Osteoblast (primary cell): ENCODE data around the gene STARD3. TPM values are rescaled to one million over a fixed set of nuclear protein-coding genes. Genes with fewer than 3 reads are reported as not detected.

Experiments
- DNase-seq: peaks from one replicate; pipeline ENCODE4 v3.0.0; 2011; ENCODE audit warnings: low spot score, mixed read lengths; ENCODE audit not compliant: insufficient read length; ENCODE audit errors: missing footprints
- H2AFZ ChIP-seq: 2 replicates; pipeline ENCODE4 v1.6.0; 2011; ENCODE audit warnings: mild to moderate bottlenecking, low read length
- H3K27ac ChIP-seq: 2 replicates; pipeline ENCODE4 v1.5.1; 2011; ENCODE audit warnings: mild to moderate bottlenecking, low read depth, low read length, moderate library complexity
- H3K27me3 ChIP-seq: 2 replicates; pipeline ENCODE4 v1.6.0; 2012; ENCODE audit warnings: mild to moderate bottlenecking, control low read depth, inconsistent platforms, low read length, moderate library complexity; ENCODE audit not compliant: insufficient read depth
- H3K36me3 ChIP-seq: 2 replicates; pipeline ENCODE4 v1.5.1; 2011; ENCODE audit warnings: mild to moderate bottlenecking, low read length, control low read depth, moderate library complexity; ENCODE audit not compliant: insufficient read depth
- H3K4me1 ChIP-seq: 2 replicates; pipeline ENCODE4 v1.5.1; 2011; ENCODE audit warnings: mild to moderate bottlenecking, low read length, control low read depth, moderate library complexity; ENCODE audit not compliant: insufficient read depth
- H3K4me2 ChIP-seq: 2 replicates; pipeline ENCODE4 v1.6.0; 2011; ENCODE audit warnings: mild to moderate bottlenecking, low read length; ENCODE audit not compliant: insufficient read depth
- H3K4me3 ChIP-seq: fragments of 200-600 bp; sonication (generic); 3 replicates; pipeline ENCODE4 v1.5.1; 2012; ENCODE audit warnings: mild to moderate bottlenecking, low read length, inconsistent platforms; ENCODE audit not compliant: insufficient read depth
- H3K79me2 ChIP-seq: 2 replicates; pipeline ENCODE4 v1.6.0; 2012; ENCODE audit warnings: mild to moderate bottlenecking, low read length, control low read depth, inconsistent platforms; ENCODE audit not compliant: insufficient read depth
- H3K9me3 ChIP-seq: 2 replicates; pipeline ENCODE4 v1.5.1; 2011; ENCODE audit warnings: low read depth, low read length, control low read depth
- H4K20me1 ChIP-seq: 2 replicates; pipeline ENCODE4 v1.6.0; 2012; ENCODE audit warnings: mild to moderate bottlenecking, low read length, control low read depth; ENCODE audit not compliant: insufficient read depth
- total RNA-seq: library from RNA; depleted of rRNA; stranded (reverse); fragments of >200 nt; gene quantifications from 2 replicates; pipeline ENCODE4 v1.2.3, GENCODE V29; 2012
- TF ChIP-seq, protein P1 (sequence below): IDR thresholded peaks from 2 replicates; pipeline ENCODE4 v1.5.1; 2011; ENCODE audit warnings: mild to moderate bottlenecking, low read depth, low read length, moderate library complexity; ENCODE audit errors: extremely low read depth

The STARD3 gene
- total RNA-seq, 1 donor, result 35.8 TPM

DNA sequence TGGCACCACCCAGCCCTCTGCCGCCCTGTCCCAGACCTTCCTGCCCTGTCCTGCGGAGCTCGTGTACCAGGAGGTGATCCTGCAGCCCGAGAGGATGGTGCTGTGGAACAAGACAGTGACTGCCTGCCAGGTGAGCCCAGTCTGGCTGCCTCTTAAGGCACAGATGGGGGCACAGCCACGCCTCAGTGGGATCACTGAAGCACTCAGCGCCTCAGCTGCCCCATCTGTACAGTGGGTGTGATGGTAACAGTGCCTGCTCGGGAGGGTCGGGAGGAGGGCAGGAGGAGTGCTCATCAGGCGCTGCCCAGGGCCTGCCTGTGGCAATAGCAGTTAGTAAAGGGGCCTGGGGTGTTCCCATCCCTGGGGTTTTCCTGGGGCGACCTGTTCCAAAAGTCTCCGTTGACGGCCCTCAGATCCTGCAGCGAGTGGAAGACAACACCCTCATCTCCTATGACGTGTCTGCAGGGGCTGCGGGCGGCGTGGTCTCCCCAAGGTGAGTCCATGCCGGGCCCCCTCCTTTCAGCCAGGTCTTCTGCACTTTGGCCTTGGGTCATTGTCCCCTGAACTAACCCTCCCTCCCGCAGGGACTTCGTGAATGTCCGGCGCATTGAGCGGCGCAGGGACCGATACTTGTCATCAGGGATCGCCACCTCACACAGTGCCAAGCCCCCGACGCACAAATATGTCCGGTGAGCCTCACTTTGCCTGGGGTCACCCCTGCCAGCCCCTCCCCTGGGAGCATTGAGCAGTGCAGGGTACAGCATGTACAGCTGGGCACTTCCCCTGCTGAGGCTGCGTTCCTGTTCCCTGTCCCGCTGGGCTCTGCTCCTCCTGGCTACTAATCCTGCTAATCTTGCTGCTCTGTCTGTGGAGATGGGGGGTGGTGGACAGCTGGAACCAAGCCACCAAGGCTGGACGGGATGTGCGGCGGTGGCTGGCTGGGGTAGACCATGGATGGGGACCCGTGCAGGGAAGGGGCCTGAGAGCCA is 23.7 kb downstream of the STARD3 start:
- H3K27ac ChIP-seq, result no peak overlapping the region
- H3K4me1 ChIP-seq, result no peaks in the 10 kb centered on the region
- H3K79me2 ChIP-seq, result no peaks in the 10 kb centered on the region
- H3K36me3 ChIP-seq, result peaks cover 4% of the 10 kb centered on the region
- no peak overlapping the region for H3K4me2 ChIP-seq
- no peaks in the 10 kb centered on the region for H3K9me3 ChIP-seq
- H3K4me3 ChIP-seq, result no peak overlapping the region
- DNase-seq, result peak; percentile 76
- no peak overlapping the region for H2AFZ ChIP-seq
- TF ChIP-seq, protein P1, sequence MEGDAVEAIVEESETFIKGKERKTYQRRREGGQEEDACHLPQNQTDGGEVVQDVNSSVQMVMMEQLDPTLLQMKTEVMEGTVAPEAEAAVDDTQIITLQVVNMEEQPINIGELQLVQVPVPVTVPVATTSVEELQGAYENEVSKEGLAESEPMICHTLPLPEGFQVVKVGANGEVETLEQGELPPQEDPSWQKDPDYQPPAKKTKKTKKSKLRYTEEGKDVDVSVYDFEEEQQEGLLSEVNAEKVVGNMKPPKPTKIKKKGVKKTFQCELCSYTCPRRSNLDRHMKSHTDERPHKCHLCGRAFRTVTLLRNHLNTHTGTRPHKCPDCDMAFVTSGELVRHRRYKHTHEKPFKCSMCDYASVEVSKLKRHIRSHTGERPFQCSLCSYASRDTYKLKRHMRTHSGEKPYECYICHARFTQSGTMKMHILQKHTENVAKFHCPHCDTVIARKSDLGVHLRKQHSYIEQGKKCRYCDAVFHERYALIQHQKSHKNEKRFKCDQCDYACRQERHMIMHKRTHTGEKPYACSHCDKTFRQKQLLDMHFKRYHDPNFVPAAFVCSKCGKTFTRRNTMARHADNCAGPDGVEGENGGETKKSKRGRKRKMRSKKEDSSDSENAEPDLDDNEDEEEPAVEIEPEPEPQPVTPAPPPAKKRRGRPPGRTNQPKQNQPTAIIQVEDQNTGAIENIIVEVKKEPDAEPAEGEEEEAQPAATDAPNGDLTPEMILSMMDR, result no peak
- H3K27me3 ChIP-seq, result peaks cover 10% of the 10 kb centered on the region
- peaks cover 10% of the 10 kb centered on the region for H4K20me1 ChIP-seq

DNA sequence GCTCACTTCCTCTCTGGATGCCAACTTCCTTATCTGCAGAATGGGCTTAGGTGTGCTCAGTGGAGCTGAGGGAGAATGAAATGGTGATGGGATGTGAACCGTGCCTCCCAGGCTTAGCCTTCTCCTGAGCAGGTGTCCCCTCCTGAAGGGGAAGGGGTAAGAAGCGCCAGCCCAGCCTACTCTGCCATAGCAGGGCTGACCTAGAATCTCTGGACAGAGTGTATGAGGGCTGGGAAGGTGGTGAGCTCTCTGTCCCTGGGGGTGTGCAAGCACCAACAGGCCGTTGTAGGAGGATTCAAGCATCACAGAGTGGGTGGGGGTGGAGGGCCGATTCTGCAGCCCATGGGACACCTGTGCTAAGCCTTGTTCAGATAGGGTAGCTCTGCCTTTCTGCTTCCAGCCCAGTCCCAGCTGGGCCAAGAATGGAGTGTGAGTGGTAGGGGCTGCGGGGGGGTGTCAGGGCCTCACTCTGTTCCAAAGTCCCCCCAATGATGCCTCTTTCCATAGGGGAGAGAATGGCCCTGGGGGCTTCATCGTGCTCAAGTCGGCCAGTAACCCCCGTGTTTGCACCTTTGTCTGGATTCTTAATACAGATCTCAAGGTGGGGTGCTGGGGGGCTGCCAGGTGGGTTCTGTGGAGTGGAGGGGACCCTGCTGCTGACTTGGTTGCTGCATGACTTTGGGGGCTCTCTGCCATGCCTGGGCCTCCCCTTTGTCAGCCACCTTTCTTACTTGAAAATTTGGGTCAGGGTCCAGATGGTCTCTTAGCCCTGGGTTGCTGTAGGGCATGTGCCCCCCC is 25.0 kb downstream of the STARD3 start:
- Histone ChIP-seq H3K4me3 (no peak overlapping the region), H2AFZ (no peak overlapping the region), H3K79me2 (no peaks in the 10 kb centered on the region), H4K20me1 (peaks cover 5% of the 10 kb centered on the region), H3K4me2 (no peak overlapping the region), H3K4me1 (no peaks in the 10 kb centered on the region), H3K36me3 (peaks cover 4% of the 10 kb centered on the region), H3K27me3 (peaks cover 22% of the 10 kb centered on the region), H3K9me3 (no peaks in the 10 kb centered on the region), H3K27ac (no peak overlapping the region)
- DNase-seq, result peak; percentile 72
- TF ChIP-seq, protein P1, result no peak

DNA sequence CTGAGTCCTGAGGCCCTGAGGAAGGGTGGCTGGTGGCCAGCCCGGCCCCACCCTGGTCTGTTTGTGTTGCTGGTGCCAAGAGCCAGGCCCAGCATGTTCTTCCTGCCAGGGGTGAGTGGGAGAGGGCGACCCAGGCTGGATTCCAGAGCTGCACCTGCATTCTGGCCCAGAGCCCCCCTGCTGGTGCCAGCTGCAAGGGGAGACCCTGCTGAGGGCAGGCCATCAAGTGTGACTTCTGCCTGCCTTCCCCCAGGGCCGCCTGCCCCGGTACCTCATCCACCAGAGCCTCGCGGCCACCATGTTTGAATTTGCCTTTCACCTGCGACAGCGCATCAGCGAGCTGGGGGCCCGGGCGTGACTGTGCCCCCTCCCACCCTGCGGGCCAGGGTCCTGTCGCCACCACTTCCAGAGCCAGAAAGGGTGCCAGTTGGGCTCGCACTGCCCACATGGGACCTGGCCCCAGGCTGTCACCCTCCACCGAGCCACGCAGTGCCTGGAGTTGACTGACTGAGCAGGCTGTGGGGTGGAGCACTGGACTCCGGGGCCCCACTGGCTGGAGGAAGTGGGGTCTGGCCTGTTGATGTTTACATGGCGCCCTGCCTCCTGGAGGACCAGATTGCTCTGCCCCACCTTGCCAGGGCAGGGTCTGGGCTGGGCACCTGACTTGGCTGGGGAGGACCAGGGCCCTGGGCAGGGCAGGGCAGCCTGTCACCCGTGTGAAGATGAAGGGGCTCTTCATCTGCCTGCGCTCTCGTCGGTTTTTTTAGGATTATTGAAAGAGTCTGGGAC is 25.8 kb downstream of the STARD3 start:
- H3K4me3 ChIP-seq, result no peak overlapping the region
- no peak overlapping the region for H3K4me2 ChIP-seq
- no peaks in the 10 kb centered on the region for H3K79me2 ChIP-seq
- peak; percentile 68 for DNase-seq
- no peak overlapping the region for H2AFZ ChIP-seq
- no peaks in the 10 kb centered on the region for H3K4me1 ChIP-seq
- H3K9me3 ChIP-seq, result no peaks in the 10 kb centered on the region
- TF ChIP-seq, protein P1, result no peak
- H3K27ac ChIP-seq, result no peak overlapping the region
- H3K27me3 ChIP-seq, result peaks cover 30% of the 10 kb centered on the region
- peaks cover 4% of the 10 kb centered on the region for H3K36me3 ChIP-seq
- H4K20me1 ChIP-seq, result peaks cover 6% of the 10 kb centered on the region
